GM11168 (cell line): ENCODE data around the gene FZD10.

ENCODE experiments used
- in situ Hi-C: fragments of 300-500 bp; cut with MboI; formaldehyde crosslinking; loops from one replicate; pipeline ENCODE4 v1.12.0; 2022; ENCODE audit warnings: low sequenced_read_pairs; ENCODE audit not compliant: unreplicated experiment

The FZD10 gene

DNA sequence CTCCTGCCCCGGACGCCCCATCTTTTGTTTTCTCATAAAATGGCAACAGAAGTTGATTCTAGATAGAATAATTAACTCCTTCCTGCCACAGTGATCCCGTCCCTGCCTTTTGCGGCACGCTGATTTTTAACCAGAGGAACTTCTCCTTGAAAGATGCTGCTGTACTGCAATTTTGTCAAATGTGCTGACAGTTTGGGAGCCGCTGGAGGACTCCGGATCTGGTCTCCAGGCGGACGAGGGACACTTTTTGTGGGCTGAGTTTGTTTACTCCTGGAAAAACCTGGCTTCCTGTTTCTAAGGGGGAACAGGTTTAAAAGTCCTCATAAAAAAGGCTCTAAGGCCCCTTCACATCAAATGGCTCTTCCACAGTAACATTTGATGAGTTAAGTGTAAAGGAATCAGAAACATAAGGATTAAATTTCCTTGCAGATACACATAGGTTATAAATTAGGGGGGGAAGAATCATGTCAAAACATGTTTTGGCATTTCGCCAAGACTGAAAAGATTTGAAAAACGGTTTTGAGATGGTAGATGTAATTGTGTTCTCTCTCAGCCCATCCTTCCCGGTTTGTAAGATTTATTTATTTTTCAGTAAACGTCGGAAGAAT lies 15.5 kb downstream of the FZD10 start:
- in situ Hi-C loops: no loop called here

DNA sequence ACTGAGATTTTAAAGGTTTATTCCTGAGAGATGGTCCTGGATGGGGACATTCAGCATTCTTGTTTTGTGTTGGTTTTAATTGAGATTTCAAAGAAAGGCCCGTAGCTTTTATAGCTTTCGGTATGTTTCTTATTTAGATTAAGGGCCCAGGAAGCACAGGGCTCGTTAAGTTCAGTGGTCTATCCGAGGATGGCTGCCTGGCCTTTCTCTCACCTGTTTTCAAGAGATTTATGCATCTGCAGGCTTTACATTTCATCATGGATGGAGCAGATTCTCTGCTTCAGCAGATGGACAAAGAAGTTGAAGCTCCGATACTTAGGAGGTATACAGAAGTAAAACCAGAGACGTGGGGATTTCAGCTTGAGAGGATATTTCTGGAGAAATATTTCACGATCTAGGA lies 16.0 kb downstream of the FZD10 start:
- in situ Hi-C loops: no loop called here

DNA sequence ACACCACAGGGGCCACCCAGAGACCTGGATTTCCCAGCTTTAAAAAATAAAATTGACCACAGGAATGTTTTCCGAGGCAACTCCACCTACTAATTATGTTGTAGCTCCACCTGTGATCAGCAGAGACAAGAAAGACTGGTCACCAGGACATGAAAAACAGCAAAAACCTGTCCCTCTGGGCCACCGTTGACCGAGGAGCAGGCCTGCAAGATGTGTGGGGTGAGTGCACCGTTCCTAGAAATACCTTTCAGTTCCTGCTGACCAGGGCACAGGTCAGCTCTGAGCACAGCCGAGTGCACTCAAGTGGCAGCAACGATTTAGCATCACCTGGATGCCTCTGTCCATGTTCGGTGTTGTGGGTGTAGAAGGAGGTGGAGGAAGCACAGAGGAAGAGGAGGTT lies 16.9 kb downstream of the FZD10 start:
- in situ Hi-C loops: no loop called here

DNA sequence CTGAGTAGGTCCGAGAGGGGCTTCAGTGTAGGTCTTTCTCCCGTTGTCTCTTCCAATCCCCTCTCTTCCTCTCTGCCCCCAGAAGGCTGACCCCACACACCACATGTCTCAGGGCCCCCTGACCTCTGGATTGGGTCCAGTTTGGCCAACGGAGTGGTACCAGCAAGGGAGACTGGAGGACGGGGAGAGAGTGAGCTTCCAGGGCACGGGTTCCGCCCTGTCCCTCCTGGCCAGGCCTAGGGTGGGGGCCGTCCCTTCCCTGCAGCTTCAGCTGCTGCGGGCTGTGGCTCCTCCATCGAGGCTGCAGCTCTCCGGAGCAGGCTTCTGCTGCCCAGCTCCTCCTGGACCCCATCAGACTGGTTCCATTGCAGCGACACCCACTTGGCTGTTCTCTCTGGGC lies 17.4 kb downstream of the FZD10 start:
- in situ Hi-C loops: no loop called here

DNA sequence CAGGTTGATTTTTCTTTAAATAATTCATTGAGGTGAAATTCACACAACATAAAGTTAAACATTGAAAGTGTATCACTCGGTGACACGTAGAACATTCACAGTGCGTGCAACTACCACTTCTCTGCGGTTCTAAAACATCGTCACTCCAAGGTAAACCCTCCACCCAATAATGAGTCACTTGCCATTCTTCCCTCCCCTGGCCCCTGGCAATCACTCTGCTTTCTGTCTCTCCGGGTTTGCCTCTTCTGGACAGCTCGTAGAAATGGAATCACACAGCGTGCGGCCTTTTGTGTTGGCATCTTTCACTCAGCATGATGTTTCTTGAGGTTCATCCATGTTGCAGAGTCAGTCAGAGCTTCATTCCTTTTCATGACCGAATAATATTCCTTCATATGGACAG lies 18.9 kb downstream of the FZD10 start:
- in situ Hi-C loops: no loop called here

DNA sequence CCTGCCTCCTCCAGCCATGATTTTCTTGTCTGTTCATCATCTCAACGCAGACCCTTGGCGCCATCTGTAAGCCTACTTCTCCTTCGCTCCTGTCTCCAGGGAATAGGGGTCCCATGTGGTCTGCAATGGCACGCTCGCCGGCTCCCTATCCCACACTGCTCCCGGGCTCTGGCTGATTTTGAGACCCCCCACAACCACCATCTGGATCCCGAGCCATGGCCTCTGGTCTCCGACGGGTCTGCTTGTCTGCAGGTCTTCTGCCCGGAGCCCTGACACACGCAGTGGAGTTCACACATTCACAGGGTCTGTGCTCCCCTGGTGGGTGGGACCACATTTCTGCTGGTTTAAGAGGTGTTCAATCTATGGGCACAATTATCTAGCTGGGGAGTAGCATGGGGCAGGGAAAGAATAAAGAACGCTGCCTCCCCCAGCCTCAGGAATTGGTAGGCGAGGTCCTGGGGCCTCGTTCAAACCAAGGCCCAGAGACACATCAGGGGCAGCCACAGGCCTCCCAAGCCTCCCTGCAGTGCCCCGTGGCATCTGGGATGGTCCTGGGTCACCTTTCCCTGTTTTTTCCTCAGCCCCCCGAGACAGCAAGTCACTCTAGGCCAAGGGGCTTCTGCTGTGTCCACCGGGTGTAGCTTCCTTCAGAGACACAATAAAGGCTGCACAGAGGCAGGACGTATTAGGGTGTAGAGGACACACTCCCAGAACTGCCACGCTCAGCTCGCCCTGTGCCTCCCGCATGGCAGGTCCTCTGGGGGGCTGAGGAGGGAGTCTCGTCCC lies 21.5 kb downstream of the FZD10 start:
- in situ Hi-C loops: no loop called here

DNA sequence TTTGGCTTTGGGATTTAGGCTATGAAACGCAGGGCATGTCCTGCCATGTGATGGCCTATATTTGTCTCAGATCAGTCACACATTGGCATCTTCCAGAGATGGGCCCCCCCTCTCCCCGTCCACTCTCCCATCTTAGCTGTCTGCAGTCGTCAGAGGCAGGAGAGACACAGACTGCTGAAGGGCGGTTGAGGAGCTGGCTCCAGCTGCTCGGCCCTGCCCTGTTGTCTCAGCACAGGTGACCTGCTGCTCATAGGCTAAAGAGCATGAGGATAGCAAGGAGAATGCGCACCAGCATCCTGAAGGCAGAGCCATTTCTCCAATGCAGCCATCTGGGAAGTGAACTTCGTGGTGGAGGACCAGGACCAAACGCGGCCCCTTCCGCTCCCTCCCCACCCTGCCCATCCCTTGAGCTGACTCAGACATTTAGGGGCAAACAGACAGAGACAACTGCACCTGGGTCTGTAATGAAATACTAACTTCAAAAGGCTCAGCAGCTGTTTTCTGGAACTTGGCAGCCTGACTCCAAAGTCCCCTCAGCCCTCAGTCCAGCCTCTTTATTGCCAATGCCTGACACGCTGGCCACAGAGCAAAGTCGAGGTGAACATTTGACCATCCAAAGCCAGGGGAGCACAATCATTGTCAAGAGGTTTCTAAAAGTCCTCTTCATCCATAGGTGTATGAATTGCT lies 22.3 kb downstream of the FZD10 start:
- in situ Hi-C loops: no loop called here

DNA sequence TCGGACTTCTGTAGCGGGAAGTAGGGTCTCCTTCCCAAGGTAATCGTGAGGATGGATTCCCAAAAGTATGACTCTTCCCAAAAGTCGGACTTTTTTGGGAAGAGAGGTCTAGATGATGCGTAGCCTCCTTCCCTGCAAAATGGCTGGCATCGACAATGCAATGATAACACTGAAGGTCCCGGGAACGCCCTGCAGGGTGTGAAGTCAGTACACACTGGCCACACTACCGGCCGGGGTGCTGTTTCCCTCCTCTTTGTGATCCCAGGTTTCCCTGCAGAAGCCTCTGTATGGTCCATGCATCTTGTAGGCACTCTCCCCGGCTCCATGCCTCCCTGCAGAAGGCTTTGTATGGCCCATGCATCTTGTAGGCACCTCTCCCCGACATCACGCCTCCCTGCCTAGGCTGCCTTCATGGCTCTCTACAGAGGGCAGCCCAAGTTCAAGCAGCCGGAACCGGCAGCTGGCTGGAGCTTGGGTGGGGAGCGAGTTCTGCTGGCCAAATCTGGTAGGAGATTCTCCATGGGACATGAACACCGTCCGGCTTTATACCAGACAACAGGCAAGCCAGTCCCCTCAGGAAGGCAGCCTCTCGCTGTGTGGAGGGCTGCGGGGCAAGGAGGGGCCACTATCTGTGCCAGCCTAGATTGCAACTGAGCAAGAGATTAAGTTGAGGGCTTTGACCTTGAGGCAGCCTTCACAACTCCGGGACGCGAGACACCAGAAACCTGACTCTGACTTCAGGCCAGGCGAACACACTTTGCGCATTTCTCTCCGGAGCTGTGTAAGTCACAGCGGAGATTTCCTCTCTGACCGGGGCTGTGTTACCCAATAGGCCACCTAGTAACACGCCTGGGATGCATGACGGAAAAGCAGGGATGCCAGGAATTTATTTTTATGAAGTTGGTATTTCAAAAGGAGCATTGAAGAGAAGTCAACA lies 23.5 kb downstream of the FZD10 start:
- in situ Hi-C loops: no loop called here

DNA sequence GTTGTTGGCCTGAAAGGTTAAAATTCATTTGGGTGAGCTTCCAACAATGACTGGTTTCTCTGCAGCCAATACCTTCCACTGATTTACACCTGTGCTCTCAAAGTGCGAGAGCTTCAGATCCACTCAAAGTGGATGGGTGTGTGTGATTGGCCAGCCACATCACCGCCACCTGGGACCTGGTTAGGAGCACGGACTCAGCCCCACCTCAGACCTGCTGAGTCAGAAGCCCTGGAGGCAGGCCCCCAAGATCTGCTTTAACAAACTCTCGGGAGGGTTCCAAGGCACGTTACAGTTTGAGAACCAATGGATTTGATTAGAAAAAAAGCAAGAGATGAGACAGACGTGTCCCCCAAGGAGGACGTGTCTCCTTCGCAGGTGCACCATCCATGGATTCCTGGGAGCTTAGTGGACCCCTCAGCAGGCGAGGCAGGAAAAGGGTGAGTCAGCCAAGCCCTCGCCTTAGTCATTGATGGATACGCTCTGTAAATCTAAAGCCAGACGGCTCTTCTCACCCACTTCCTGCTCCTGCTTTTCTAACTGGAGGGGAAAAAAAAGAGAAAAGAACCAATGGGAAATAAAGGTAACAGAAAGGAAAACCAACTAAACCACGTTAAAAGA lies 24.5 kb downstream of the FZD10 start:
- in situ Hi-C loops: no loop called here

DNA sequence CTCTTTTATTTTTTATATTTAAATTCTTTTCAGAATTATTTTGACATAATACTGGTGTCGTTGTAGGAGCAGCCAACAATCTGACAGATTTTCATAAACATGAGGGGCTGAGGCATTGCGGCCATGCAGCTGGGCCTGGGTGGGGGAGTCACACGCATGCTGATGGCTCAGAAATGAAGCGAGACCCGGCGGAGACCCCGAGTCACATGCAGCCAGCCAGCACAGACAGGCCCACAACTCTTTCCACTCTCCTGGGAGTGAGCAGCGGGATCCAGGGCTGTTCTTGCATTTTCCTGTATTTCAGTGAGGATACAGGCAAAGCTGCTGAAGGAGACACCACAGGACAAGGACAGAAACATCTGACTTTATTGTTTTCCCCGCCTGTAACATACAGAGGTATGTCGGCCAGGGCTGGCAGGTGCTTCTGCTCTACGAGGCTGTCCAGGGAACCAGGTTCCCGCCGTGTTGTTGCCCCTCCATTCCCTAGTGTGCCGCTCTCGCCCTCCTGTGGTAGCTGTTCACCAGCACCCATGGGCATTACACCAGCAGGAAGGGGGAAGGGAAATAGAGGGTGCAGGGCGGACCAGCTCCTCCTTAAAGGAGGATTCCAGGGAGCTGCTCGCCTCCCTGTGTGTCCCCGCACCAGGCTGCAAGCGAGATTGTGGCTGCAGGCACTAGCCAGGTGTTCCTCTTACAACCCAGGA lies 30.5 kb downstream of the FZD10 start:
- in situ Hi-C loops: no loop called here

DNA sequence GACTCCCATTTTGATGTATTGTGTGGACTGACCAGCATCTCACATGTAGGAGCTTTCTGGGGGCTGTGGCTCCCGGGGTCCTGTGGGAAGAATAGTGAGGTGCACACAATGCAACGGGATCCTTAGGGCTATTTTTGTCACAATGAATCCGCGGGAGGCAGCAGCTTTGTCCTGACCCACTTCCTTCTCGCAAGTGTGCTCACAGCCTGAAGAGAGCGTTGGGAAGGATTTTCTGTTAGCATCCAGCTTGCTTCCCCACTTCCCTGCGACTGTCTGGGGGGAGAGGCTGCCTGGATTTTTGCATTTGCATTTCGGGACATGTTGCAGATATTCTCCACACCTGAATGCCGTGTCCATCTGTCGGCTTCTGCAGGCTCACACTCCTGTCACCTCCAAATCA lies 31.9 kb downstream of the FZD10 start:
- in situ Hi-C loops: no loop called here

DNA sequence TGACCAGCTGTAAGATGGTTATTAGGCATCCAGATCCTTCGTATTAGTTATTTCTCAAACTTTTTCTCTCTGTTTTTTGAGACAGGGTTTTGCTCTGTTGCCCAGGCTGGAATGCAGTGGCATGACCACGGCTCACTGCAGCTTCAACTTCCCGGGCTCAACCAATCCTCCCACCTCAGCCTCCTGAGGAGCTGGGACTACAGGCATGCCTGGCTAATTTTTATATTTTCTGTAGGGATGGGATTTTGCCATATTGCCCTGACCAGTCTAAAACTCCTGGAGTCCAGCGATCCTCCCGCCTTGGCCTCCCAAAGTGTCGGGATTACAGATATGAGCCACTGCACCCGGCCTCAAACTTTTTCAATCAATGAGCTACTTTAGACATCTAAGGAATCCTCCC lies 33.1 kb downstream of the FZD10 start:
- in situ Hi-C loops: no loop called here

DNA sequence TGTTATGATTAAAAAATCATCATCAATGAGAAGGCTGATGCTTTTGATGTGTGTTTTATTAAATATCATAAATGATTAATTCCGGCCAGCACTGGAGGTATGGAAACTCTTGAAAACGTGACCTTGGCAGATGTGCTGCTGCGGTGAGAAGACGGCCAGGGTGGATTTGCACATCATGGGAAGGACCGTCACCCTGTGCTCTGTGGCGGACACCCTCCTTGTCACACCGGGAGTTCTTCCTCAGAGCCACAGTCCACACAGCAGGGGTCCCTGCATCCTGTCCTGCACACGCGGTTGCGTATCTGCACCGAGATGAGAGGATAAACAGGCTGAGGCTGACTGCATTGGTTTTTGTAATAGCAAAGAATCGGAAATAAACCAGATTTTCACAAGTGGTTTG lies 33.5 kb downstream of the FZD10 start:
- in situ Hi-C loops: no loop called here

DNA sequence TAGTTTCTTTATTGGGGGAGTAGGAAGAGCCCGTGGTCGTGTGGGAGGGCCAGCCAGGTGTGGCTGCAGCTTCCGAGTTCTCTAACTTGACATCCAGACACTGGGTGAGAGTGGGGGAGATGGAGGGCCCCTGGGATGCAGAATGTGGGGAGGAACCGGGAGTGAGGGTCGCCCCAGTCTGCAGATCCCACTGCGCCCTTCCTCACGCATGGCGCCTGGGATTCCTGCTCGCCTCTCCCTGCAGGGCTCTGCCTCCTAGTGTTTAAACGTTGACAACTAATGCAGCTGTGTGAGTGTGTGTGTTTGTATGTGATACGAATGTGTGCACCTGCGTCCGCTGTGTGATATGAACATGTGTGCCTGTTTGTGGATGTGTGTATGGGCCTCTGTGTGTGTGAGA lies 34.6 kb downstream of the FZD10 start:
- in situ Hi-C loops: no loop called here

DNA sequence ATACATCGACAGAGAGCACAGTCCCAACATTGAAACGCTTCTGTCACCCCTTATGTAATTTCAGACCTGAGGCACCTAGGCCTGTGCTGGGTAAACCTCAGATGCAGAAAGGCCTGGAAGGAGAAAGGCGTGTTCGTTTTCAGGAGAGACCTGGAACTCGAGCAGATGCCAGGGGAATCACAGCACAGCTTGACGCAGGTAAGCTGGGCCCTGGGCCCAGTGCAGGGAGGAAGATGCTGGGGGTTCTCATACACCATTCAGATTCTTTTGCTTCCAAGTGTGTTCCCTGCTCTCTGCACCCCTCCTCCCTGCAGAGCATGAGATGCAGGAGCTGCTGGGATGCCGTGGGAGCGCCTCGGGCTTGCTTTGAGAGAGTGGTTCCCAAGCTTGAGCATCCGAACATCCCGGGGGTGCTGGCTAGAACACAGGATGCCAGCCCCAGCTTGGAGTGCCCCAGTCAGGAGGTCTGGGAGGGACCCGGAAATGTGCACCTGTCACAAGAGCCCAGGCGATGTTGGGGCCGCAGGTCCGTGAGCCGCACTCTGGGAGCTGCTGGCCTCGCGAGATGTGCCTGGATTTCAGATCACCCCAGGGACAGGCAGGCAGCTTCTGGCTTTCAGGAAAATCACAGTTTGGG lies 35.9 kb downstream of the FZD10 start:
- in situ Hi-C loops: no loop called here

DNA sequence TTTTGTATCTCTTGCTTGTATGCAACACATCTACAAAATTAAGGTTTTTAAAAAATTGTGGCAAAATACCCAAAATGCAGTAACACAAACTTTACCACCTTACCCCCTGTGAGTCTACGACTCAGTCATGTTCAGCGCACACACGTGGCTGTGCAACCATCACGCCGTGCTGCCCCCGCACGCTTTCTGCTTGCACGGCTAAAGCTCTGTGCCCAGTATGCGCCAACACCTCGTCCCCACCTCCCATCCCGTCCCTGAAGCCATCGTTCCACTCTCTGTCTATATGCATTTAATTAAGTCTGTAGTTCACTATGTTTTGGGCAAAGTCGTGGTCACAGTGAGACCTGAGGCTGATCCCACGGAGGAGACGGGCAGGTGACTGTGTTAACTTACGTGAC lies 36.4 kb downstream of the FZD10 start:
- in situ Hi-C loops: no loop called here

DNA sequence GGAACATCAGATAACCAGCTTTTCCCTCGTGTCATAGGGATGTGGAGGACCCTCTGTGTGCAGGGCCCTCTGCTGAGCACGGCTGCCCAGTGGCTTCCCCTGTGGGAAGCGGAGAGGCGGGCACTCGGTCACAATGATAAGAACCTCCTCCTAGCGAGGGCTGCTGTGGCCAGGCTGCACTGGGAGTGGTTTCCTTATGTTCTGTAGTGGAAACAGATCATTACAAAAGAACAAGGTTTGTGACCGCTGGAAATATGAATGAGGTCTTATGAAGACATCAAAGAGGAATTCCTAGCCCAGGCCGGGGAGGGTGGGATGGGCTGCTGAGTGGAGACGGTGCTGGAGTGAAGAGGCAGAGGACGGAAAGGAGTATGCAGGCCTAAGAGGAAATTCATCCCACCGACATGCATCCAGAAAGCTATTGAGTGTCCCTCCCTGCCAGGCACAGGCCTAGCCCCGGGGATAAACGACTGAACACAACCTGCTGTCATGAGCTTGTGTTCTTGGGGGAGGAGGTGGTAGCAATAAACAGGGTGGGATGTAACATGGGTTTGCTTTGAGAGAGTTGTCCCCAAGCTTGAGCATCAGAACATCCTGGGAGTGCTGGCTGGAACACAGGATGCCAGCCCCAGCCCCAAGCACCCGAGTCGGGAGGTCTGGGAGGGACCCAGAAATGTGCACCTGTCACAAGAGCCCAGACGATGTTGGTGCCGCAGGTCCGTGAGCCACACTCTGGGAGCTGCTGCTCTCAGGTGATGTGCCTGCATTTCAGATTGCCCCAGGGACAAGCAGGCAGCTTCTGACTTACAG lies 37.5 kb downstream of the FZD10 start:
- in situ Hi-C loops: no loop called here

DNA sequence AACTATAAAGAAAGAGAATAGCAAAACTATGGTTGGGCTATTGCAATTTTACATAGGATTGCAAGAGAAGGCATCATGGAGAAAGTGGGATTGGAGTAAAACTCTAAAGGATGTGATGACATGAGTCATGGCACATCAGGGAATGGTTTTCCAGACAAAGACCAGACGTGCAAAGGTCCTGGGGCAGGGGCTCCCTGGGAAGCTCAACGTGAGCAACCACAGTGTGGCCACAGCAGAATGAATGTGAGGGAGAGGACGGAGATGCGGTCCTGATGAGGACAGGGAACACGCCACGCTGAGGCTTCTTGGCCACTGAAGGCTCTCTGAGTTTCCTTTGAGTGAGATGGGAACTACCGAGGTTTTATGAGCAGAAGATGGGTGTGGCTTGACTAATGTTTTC lies 38.2 kb downstream of the FZD10 start:
- in situ Hi-C loops: no loop called here
